ENCODE measurements around the gene KDM5C. TPM values are rescaled to one million over a fixed set of nuclear protein-coding genes. Genes with fewer than 3 reads are reported as not detected.

Gene KDM5C
- total and polyA plus RNA-seq, 12 donors, result 16.4 to 56.1 (median 32.8) TPM

DNA sequence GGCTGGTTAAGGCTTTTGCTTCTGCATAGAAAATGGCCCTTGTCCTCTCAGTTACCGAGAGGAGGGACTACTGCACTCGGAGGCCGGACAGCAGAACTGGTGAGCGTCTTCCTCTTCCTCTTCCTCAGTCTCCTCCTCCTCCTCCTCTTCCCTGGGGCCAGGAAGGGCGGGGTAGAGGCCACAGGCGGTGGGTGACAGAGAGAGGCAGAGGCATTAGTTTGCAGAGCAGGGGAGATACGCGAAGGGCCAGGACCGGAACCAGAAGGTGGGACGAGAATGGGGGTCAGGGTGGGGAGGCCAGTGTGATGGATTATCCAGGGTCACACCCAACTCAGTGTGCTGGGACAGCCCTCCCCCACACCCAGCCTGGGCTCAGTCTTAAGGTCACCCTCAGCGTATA is 41.9 kb upstream of the KDM5C start:
- Histone ChIP-seq H3K27ac (peak overlapping the region in 1 of 10 donors; percentile 56), H3K36me3 (no peaks in the 10 kb centered on the region), H3K4me3 (no peak overlapping the region), H3K27me3 (peaks cover 0 to 70% (median 0%) of the 10 kb centered on the region in 7 donors), H3K9me3 (no peaks in the 10 kb centered on the region), H3K4me1 (peaks cover 0 to 57% (median 0%) of the 10 kb centered on the region in 9 donors)
- TF ChIP-seq CTCF (IDR thresholded peaks at IDR 0.05), result no peak
- ATAC-seq (peak in 3 of 8 donors; percentile 2 to 48 (median 16)), DNase-seq (no peak)
- intact Hi-C loops (cut with DNase I), result no loop called here
- 49 to 71% methylated on average over 10 to 11 of the region's 11 CpGs for WGBS, 2 donors

DNA sequence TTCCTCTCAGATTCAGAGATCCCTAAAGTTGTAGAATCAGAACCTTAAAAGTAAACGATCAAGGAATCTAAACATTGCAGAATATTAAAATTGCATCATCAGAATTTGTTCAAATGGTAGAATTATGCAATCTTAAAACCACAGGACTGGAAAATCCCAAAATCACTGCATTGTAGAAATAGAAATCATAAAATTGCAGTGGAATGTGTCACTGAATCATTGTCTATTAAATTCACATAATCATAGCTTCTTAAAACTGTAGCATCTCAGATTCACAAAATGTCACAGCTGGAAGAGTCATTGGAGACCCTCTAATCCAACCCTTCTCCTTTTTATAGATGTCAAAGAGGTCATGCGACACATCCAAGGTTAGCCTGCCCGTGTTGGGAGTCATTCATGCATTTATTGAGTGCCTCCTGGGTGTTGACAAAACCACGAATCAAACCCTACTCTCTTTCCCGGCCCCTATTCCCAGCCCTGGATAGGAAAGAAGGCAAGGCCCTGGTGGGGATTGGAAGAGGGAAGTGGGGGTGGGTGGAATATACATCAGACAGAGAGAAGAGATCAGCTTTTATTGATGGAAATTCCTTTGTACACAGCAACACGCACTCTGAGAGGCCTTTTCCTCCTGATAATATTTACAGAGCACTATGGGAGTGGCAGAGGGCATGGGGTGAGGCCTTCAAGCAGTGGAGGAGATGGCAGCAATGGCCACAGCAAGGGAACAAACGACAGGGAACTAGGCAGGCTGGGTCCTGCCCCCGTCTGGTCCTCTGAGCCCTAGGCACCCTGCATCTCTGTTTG is 41.0 kb upstream of the KDM5C start:
- WGBS, 2 donors, result 76% methylated on average over 8 of the region's 8 CpGs

DNA sequence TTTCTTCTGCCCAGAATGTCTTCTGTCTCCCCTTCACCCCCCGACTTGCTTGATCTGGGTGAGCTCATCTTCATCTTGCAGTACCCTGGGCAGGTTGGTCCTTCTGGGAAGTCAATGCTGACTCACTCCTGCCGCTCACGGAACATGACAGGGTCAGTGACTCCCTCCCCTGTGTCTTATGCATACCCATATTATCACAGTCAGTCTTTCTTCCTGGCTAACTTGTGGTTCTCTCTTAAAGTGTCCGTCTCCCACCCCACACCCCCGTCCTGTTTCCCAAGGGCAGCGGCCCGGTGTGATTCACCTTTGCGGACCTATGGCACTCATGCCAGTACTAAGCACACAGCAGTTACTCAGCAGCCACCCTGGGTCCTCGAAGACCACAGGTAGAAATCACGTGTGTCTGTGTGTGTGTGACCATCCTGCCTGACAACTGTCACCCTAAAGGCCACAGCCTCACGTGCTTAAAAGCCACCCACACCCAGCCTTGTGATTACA is 38.6 kb upstream of the KDM5C start:
- peaks cover 0 to 64% (median 0%) of the 10 kb centered on the region in 7 donors for H3K27me3 ChIP-seq
- no peaks in the 10 kb centered on the region for H3K36me3 ChIP-seq
- no peak for TF ChIP-seq CTCF (IDR thresholded peaks at IDR 0.05)
- WGBS, 2 donors, result 79 to 80% methylated on average over 11 of the region's 11 CpGs
- ATAC-seq, result no peak
- no peak overlapping the region for H3K4me3 ChIP-seq
- H3K9me3 ChIP-seq, result no peaks in the 10 kb centered on the region
- no peak for DNase-seq
- intact Hi-C loops (cut with DNase I), result no loop called here
- H3K4me1 ChIP-seq, result peaks cover 0 to 60% (median 0%) of the 10 kb centered on the region in 9 donors
- H3K27ac ChIP-seq, result no peak overlapping the region

More for the DNA sequence above, 41.0 kb upstream of the KDM5C start:
- no peaks in the 10 kb centered on the region for H3K9me3 ChIP-seq
- H3K4me3 ChIP-seq, result no peak overlapping the region
- no peak for ATAC-seq
- H3K4me1 ChIP-seq, result peaks cover 0 to 60% (median 0%) of the 10 kb centered on the region in 9 donors
- H3K27me3 ChIP-seq, result peaks cover 0 to 66% (median 0%) of the 10 kb centered on the region in 7 donors
- no peaks in the 10 kb centered on the region for H3K36me3 ChIP-seq
- no peak for DNase-seq
- intact Hi-C loops (cut with DNase I), result no loop called here
- TF ChIP-seq CTCF (IDR thresholded peaks at IDR 0.05), result no peak
- H3K27ac ChIP-seq, result peak overlapping the region in 1 of 10 donors; percentile 56

GRCh38 chrX:53262918-53263394 is 37.9 kb upstream of the KDM5C start:
- DNase-seq (no peak), ATAC-seq (peak in 2 of 8 donors; percentile 23 to 53)
- Histone ChIP-seq H3K9me3 (no peaks in the 10 kb centered on the region), H3K4me1 (peaks cover 0 to 55% (median 0%) of the 10 kb centered on the region in 9 donors), H3K4me3 (no peak overlapping the region), H3K27ac (peak overlapping the region in 1 of 10 donors; percentile 14), H3K36me3 (no peaks in the 10 kb centered on the region), H3K27me3 (peaks cover 0 to 64% (median 0%) of the 10 kb centered on the region in 7 donors)
- no peak for TF ChIP-seq CTCF (IDR thresholded peaks at IDR 0.05)
- intact Hi-C loops (cut with DNase I), result no loop called here
- 60 to 67% methylated on average over 8 of the region's 8 CpGs for WGBS, 2 donors
